WTC11 (cell line): ENCODE measurements around the gene CNKSR3. TPM values are rescaled to one million over a fixed set of nuclear protein-coding genes. Genes with fewer than 3 reads are reported as not detected.

Experiments
- ATAC-seq: fragments of 200-7000 bp; cut with Tn5 transposase; 2 replicates; pipeline ENCODE4 v1.10.0; 2021; ENCODE audit warnings: mild to moderate bottlenecking, moderate library complexity
- CTCF ChIA-PET: fragments of 300-600 bp; sonication (Branson Sonifier 250); formaldehyde crosslinking; loops from one replicate; lab custom pipeline; 2021; ENCODE audit warnings: antibody characterized with exemption; lab: Charles Lee
- POLR2A ChIA-PET: fragments of 350-600 bp; sonication (Branson Sonifier 250); formaldehyde crosslinking; loops from one replicate; lab custom pipeline; 2021; ENCODE audit warnings: antibody characterized with exemption; lab: Charles Lee
- DNase-seq: peaks from one replicate; pipeline ENCODE4 v3.0.0; 2021; ENCODE audit warnings: low spot score
- H3K27ac Mint-ChIP-seq: 2 replicates; pipeline ENCODE4 v1.8.0; 2021; ENCODE audit warnings: mixed read lengths
- H3K27me3 Mint-ChIP-seq: 2 replicates; pipeline ENCODE4 v1.8.0; 2021; ENCODE audit warnings: low read depth, mild to moderate bottlenecking, moderate library complexity, mixed read lengths
- H3K36me3 Mint-ChIP-seq: 2 replicates; pipeline ENCODE4 v1.8.0; 2021; ENCODE audit warnings: mixed read lengths
- H3K4me1 Mint-ChIP-seq: 2 replicates; pipeline ENCODE4 v1.8.0; 2022; ENCODE audit warnings: mixed read lengths
- H3K4me3 Mint-ChIP-seq: 2 replicates; pipeline ENCODE4 v1.8.0; 2021; ENCODE audit warnings: mild to moderate bottlenecking, moderate library complexity, mixed read lengths
- H3K9me3 Mint-ChIP-seq: 2 replicates; pipeline ENCODE4 v1.8.0; 2021; ENCODE audit warnings: mixed read lengths
- AFF4 ChIP-seq: sonication (generic); formaldehyde crosslinking; IDR thresholded peaks from 2 replicates; pipeline ENCODE4 v1.8.1; 2023; ENCODE audit warnings: mild to moderate bottlenecking, missing genetic modification reagents, borderline replicate concordance
- AR ChIP-seq: fragments of 250-450 bp; sonication (Bioruptor Pico); IDR thresholded peaks from 2 replicates; pipeline ENCODE4 v1.9.0; 2021; ENCODE audit warnings: mild to moderate bottlenecking
- CBFB ChIP-seq: sonication (generic); formaldehyde crosslinking; IDR thresholded peaks from 2 replicates; pipeline ENCODE4 v1.8.1; 2022; ENCODE audit warnings: mild to moderate bottlenecking, low read depth, missing genetic modification reagents
- FOXP4 ChIP-seq: sonication (generic); formaldehyde crosslinking; IDR thresholded peaks from 2 replicates; pipeline ENCODE4 v1.8.0; 2022; ENCODE audit warnings: mild to moderate bottlenecking, missing genetic modification reagents
- HMGA2 ChIP-seq: fragments of 250-450 bp; sonication (Bioruptor Pico); IDR thresholded peaks from 2 replicates; pipeline ENCODE4 v1.4.0; 2021; ENCODE audit warnings: mild to moderate bottlenecking, moderate library complexity
- IRF1 ChIP-seq: sonication (generic); formaldehyde crosslinking; IDR thresholded peaks from 2 replicates; pipeline ENCODE4 v1.8.0; 2023; ENCODE audit warnings: missing genetic modification reagents
- JUN ChIP-seq: sonication (generic); formaldehyde crosslinking; IDR thresholded peaks from 2 replicates; pipeline ENCODE4 v1.8.0; 2023; ENCODE audit warnings: mild to moderate bottlenecking, missing genetic modification reagents
- RELA ChIP-seq: sonication (generic); formaldehyde crosslinking; IDR thresholded peaks from 2 replicates; pipeline ENCODE4 v1.8.1; 2022; ENCODE audit warnings: missing genetic modification reagents, mild to moderate bottlenecking, borderline replicate concordance
- RORB ChIP-seq: fragments of 250-450 bp; sonication (Bioruptor Pico); IDR thresholded peaks from 2 replicates; pipeline ENCODE4 v1.9.0; 2021; ENCODE audit warnings: mild to moderate bottlenecking
- SMAD3 ChIP-seq: sonication (generic); formaldehyde crosslinking; IDR thresholded peaks from 2 replicates; pipeline ENCODE4 v1.8.0; 2022; ENCODE audit warnings: missing genetic modification reagents, mild to moderate bottlenecking, borderline replicate concordance
- TCF7 ChIP-seq: sonication (generic); formaldehyde crosslinking; IDR thresholded peaks from 2 replicates; pipeline ENCODE4 v1.8.0; 2022; ENCODE audit warnings: mild to moderate bottlenecking, low read depth, missing genetic modification reagents, moderate library complexity
- TEAD4 ChIP-seq: sonication (generic); formaldehyde crosslinking; IDR thresholded peaks from 2 replicates; pipeline ENCODE4 v1.8.0; 2022; ENCODE audit warnings: mild to moderate bottlenecking, missing genetic modification reagents
- USF1 ChIP-seq: sonication (generic); formaldehyde crosslinking; IDR thresholded peaks from 2 replicates; pipeline ENCODE4 v1.8.0; 2022; ENCODE audit warnings: mild to moderate bottlenecking, missing genetic modification reagents
- ZNF317 ChIP-seq: sonication (generic); formaldehyde crosslinking; IDR thresholded peaks from 2 replicates; pipeline ENCODE4 v1.8.1; 2023; ENCODE audit warnings: low read depth, mild to moderate bottlenecking, moderate library complexity, missing genetic modification reagents, borderline replicate concordance
- ZNF396 ChIP-seq: fragments of 250-450 bp; sonication (Bioruptor Pico); IDR thresholded peaks from 2 replicates; pipeline ENCODE4 v1.8.0; 2021; ENCODE audit warnings: mild to moderate bottlenecking, moderate library complexity, borderline replicate concordance
- ZNF416 ChIP-seq: fragments of 250-450 bp; sonication (Bioruptor Pico); IDR thresholded peaks from 2 replicates; pipeline ENCODE4 v1.9.0; 2021; ENCODE audit warnings: mild to moderate bottlenecking, inconsistent platforms
- ZNF425 ChIP-seq: fragments of 250-450 bp; sonication (Bioruptor Pico); conservative IDR thresholded peaks from 2 replicates; pipeline ENCODE4 v1.9.0; 2021; ENCODE audit warnings: mild to moderate bottlenecking
- ZNF671 ChIP-seq: fragments of 250-450 bp; sonication (Bioruptor Pico); IDR thresholded peaks from 2 replicates; pipeline ENCODE4 v1.8.0; 2021; ENCODE audit warnings: mild to moderate bottlenecking
- total RNA-seq: library from RNA; stranded (reverse); gene quantifications from 3 replicates; pipeline ENCODE4 v1.2.3, GENCODE V29; 2021

Gene CNKSR3
- total RNA-seq, 1 experiment from 2014 or later, result 5.7 TPM

- TF ChIP-seq AR (CRISPR knock-in tag) (no peak), ZNF396 (CRISPR knock-in tag) (no peak)
These were observed 152.4 kb downstream of the CNKSR3 start (continued) for GRCh38 chr6:154358019-154358545.

GRCh38 chr6:154356690-154357089, 153.8 kb downstream of the CNKSR3 start, which contains the start of gene IPCEF1:
TSS of gene IPCEF1 (minus strand) at chr6:154356803. CDS start at chr6:154265947, 90,856 bp downstream.
- POLR2A ChIA-PET, result no interaction called here
- CTCF ChIA-PET, result no interaction called here
- peaks cover 14% of the 10 kb centered on the region for H3K9me3 Mint-ChIP-seq
- ATAC-seq, result no peak
- peaks cover 5% of the 10 kb centered on the region; the same call in 1 of the 2 replicates for H3K4me1 Mint-ChIP-seq
- TF ChIP-seq ZNF671 (no peak), HMGA2 (CRISPR knock-in tag) (no peak), ZNF317 (no peak), ZNF425 (CRISPR knock-in tag) (no peak), ZNF416 (CRISPR knock-in tag) (no peak), SMAD3 (CRISPR knock-in tag) (no peak)
- H3K27me3 Mint-ChIP-seq, result no peaks in the 10 kb centered on the region
- H3K27ac Mint-ChIP-seq, result no peak within 1 kb of the TSS
- no peak for DNase-seq
- H3K36me3 Mint-ChIP-seq, result no peaks in the 10 kb centered on the region
- H3K4me3 Mint-ChIP-seq, result no peak within 1 kb of the TSS

- no peaks in the 10 kb centered on the region for H3K36me3 Mint-ChIP-seq
- H3K9me3 Mint-ChIP-seq, result peaks cover 14% of the 10 kb centered on the region
- H3K27ac Mint-ChIP-seq, result no peak overlapping the region
- H3K4me3 Mint-ChIP-seq, result no peak overlapping the region
- ATAC-seq, result no peak
- DNase-seq, result no peak
- CTCF ChIA-PET, result no interaction called here
- POLR2A ChIA-PET, result interaction anchor here (0.6 to 0.7 kb wide), 2 partner anchors 11 to 109 kb away, joined by 3 to 10 read pairs; no protein-coding TSS in a partner anchor
- peaks cover 5% of the 10 kb centered on the region; the same call in 1 of the 2 replicates for H3K4me1 Mint-ChIP-seq
- no peaks in the 10 kb centered on the region for H3K27me3 Mint-ChIP-seq
- TF ChIP-seq TEAD4, result no peak
- no peak for TF ChIP-seq RORB (CRISPR knock-in tag)
- no peak for TF ChIP-seq USF1 (CRISPR knock-in tag)
- TF ChIP-seq ZNF671, result no peak
- TF ChIP-seq AFF4 (CRISPR knock-in tag), result no peak
- TF ChIP-seq TCF7 (CRISPR knock-in tag), result no peak
- TF ChIP-seq JUN (CRISPR knock-in tag), result no peak
- no peak for TF ChIP-seq IRF1 (CRISPR knock-in tag)
- no peak for TF ChIP-seq RELA
- TF ChIP-seq ZNF425 (CRISPR knock-in tag), result no peak
- TF ChIP-seq ZNF396 (CRISPR knock-in tag), result no peak
- TF ChIP-seq FOXP4, result no peak
- no peak for TF ChIP-seq CBFB
These were observed 154.4 kb downstream of the CNKSR3 start for GRCh38 chr6:154356113-154356512.
